Endothelial cell of umbilical vein (primary cell): ENCODE data around the gene ARHGAP32. TPM values are rescaled to one million over a fixed set of nuclear protein-coding genes. Genes with fewer than 3 reads are reported as not detected.

Source experiments
- BruUV-seq: library from RNA; stranded (reverse); fragments of 400-500 nt; replicated peaks from 2 replicates; lab custom pipeline; 2021; lab: Mats Ljungman, UMichigan
- CTCF ChIA-PET: fragments of 300-600, 350-600 bp; sonication (Branson Sonifier 250); formaldehyde crosslinking; loops from one replicate; lab custom pipeline; 2021; ENCODE audit warnings: antibody characterized with exemption, inconsistent platforms; lab: Charles Lee
- POLR2A ChIA-PET: fragments of 300-600, 350-600 bp; sonication (Branson Sonifier 250); formaldehyde crosslinking; loops from one replicate; lab custom pipeline; 2021; ENCODE audit warnings: antibody characterized with exemption, inconsistent platforms; lab: Charles Lee
- DNase-seq: peaks from one replicate; pipeline ENCODE4 v3.0.0-alpha.2; 2011; ENCODE audit warnings: low read depth, low spot score
- FAIRE-seq: peaks from 2 replicates; lab custom pipeline; 2011; peaks lifted over from hg19 to GRCh38; lab: Jason Lieb, UNC
- H2AFZ ChIP-seq: 2 replicates; pipeline ENCODE4 v1.6.0; 2012; ENCODE audit warnings: low read depth, low read length, control low read depth, inconsistent platforms
- H3K27ac ChIP-seq: 2 replicates; pipeline ENCODE4 v1.5.1; 2011; ENCODE audit warnings: low read depth, mild to moderate bottlenecking, control low read depth, low read length, moderate library complexity; ENCODE audit not compliant: insufficient read depth
- H3K27me3 ChIP-seq, 2 experiments: 2 replicates each; pipeline versions ENCODE4 v1.6.0 to v1.6.1; 2011; ENCODE audit warnings: low read length in 2 of 2, mixed read lengths in 1 of 2; ENCODE audit not compliant: control insufficient read depth in 2 of 2, insufficient read depth in 2 of 2
- H3K36me3 ChIP-seq, 2 experiments: 2 replicates in 1 of 2; 3 replicates in 1 of 2; pipeline ENCODE4 v1.5.1; 2011; ENCODE audit warnings: low read length in 2 of 2, mild to moderate bottlenecking in 1 of 2, moderate library complexity in 1 of 2; ENCODE audit not compliant: control insufficient read depth in 2 of 2, insufficient read depth in 2 of 2; ENCODE audit errors: extremely low read depth in 1 of 2
- H3K4me1 ChIP-seq: 3 replicates; pipeline ENCODE4 v1.5.1; 2011; ENCODE audit warnings: mild to moderate bottlenecking, low read length; ENCODE audit not compliant: control insufficient read depth, insufficient read depth; ENCODE audit errors: extremely low read depth
- H3K4me2 ChIP-seq: 2 replicates; pipeline ENCODE4 v1.6.1; 2011; ENCODE audit warnings: low read length, control low read depth, mixed read lengths; ENCODE audit not compliant: insufficient read depth
- H3K4me3 ChIP-seq, 3 experiments: fragments of 200-600 bp in 1 of 3; sonication (generic), shearing (Covaris generic) in 1 of 3; replicated peaks in 1 of 3; 2 replicates each; pipeline ENCODE4 v1.5.1; 2011 to 2016; ENCODE audit warnings: control low read depth in 3 of 3, low read length in 3 of 3, mild to moderate bottlenecking in 2 of 3, inconsistent platforms in 1 of 3, low read depth in 1 of 3, moderate library complexity in 1 of 3; ENCODE audit not compliant: insufficient read depth in 1 of 3
- H3K79me2 ChIP-seq: 2 replicates; pipeline ENCODE4 v1.6.0; 2012; ENCODE audit warnings: low read length, inconsistent platforms; ENCODE audit not compliant: control insufficient read depth, insufficient read depth
- H3K9ac ChIP-seq: replicated peaks from 2 replicates; pipeline ENCODE3; 2011; ENCODE audit warnings: low read length, control low read depth; ENCODE audit not compliant: insufficient read depth; ENCODE audit errors: extremely low read depth
- H3K9me1 ChIP-seq: replicated peaks from 3 replicates; pipeline ENCODE4 v1.6.0; 2011; ENCODE audit warnings: mild to moderate bottlenecking, low read length; ENCODE audit not compliant: control insufficient read depth, insufficient read depth; ENCODE audit errors: extremely low read depth
- H3K9me3 ChIP-seq: replicated peaks from 2 replicates; pipeline ENCODE4 v1.5.1; 2012; ENCODE audit warnings: low read length, inconsistent platforms; ENCODE audit not compliant: control insufficient read depth, insufficient read depth
- H4K20me1 ChIP-seq: replicated peaks from 2 replicates; pipeline ENCODE3; 2011; ENCODE audit warnings: mild to moderate bottlenecking, low read length; ENCODE audit not compliant: control insufficient read depth, insufficient read depth; ENCODE audit errors: extremely low read depth
- EZH2 ChIP-seq: IDR thresholded peaks from 2 replicates; pipeline ENCODE4 v1.6.1; 2012; ENCODE audit warnings: borderline replicate concordance, low read depth, mild to moderate bottlenecking, moderate library complexity, low read length, inconsistent platforms; ENCODE audit not compliant: severe bottlenecking
- FOS ChIP-seq: IDR thresholded peaks from 2 replicates; pipeline ENCODE4 v1.6.1; 2011; ENCODE audit warnings: mild to moderate bottlenecking, low read length, moderate library complexity, borderline replicate concordance; ENCODE audit not compliant: insufficient read depth
- GATA2 ChIP-seq: IDR thresholded peaks from 2 replicates; pipeline ENCODE4 v1.7.0; 2011; ENCODE audit warnings: low read depth, mild to moderate bottlenecking, moderate library complexity, mixed read lengths, low read length; ENCODE audit not compliant: insufficient read length, insufficient read depth
- JUN ChIP-seq: IDR thresholded peaks from 2 replicates; pipeline ENCODE4 v1.6.1; 2011; ENCODE audit warnings: borderline replicate concordance, low read depth; ENCODE audit not compliant: insufficient read length, insufficient read depth
- MYC ChIP-seq: IDR thresholded peaks from one replicate; pipeline ENCODE4 v1.6.1; 2011; ENCODE audit warnings: mild to moderate bottlenecking, low read depth, low read length
- POLR2A ChIP-seq: IDR thresholded peaks from 2 replicates; pipeline ENCODE4 v1.6.1; 2012; ENCODE audit warnings: low read depth, mild to moderate bottlenecking, control low read depth, low read length
- POLR2AphosphoS5 ChIP-seq: IDR thresholded peaks from 2 replicates; pipeline ENCODE4 v1.6.1; 2012; ENCODE audit warnings: low read depth, mild to moderate bottlenecking, control low read depth, low read length, moderate library complexity; ENCODE audit not compliant: insufficient read depth
- dilution Hi-C: fragments of 300-500 bp; cut with MboI; formaldehyde crosslinking; loops from one replicate; pipeline ENCODE4 v1.15.0; 2019; ENCODE audit warnings: low sequenced_read_pairs; ENCODE audit not compliant: extremely low pct_ligation_motif_present
- intact Hi-C: fragments of 100-400 bp; cut with micrococcal nuclease; formaldehyde crosslinking; loops from one replicate; pipeline ENCODE4 v1.10.0; 2022
- polyA plus RNA-seq, 4 experiments: library from polyadenylated mRNA; depleted of rRNA in 3 of 4; stranded (reverse) in 3 of 4; unstranded in 1 of 4; fragments of >200 nt; gene quantifications; 2 replicates each; pipeline versions ENCODE4 v1.2.1 to v1.2.3, GENCODE V29; 2011 to 2012; ENCODE audit warnings: missing spikeins in 1 of 4
- total RNA-seq: library from RNA; stranded (reverse); gene quantifications from 2 replicates; pipeline ENCODE4 v1.2.3, GENCODE V29; 2021
- TF ChIP-seq, protein P1 (sequence below): IDR thresholded peaks from 2 replicates; pipeline ENCODE4 v1.6.1; 2011; ENCODE audit not compliant: insufficient read depth, insufficient read length
- TF ChIP-seq, protein P2 (sequence below), 2 donors: IDR thresholded peaks; 1 replicate in 1 of 2; 2 replicates in 1 of 2; pipeline ENCODE4 v1.5.1; 2011; ENCODE audit warnings: low read length in 2 of 2, mild to moderate bottlenecking in 2 of 2, moderate library complexity in 2 of 2, control low read depth in 1 of 2, inconsistent platforms in 1 of 2, low read depth in 1 of 2; ENCODE audit not compliant: insufficient read depth in 1 of 2; ENCODE audit errors: extremely low read depth in 1 of 2

The ARHGAP32 gene
- total and polyA plus RNA-seq, 2 donors (not counting 3 experiments of a cell fraction or from before 2014, with no cell fraction given): 3.4 to 9.1 TPM

DNA sequence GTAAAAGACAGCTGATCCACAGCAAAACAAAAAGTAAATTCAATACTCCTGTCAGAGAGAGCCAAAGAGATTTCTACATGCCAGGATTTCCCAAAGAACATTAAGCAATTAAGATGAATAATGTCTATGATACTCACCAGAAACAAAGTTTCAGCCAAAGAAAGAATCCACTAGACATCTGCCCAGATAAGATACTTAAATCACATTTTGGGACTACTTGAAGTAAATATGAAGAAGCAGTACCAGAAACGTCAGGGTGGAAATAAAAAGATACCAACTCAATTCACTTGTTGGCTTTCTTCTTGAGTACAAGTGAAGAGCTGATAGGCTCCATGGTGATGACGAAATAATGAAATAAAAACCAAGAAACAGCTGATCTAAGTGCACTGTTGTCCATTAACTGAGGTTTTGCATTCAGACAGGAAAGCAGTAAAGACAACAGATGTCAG lies 31.6 kb upstream of the ARHGAP32 start:
- Histone ChIP-seq H3K9me3 (no peaks in the 10 kb centered on the region), H3K27ac (no peak overlapping the region), H3K9me1 (no peaks in the 10 kb centered on the region), H3K4me2 (no peak overlapping the region), H3K27me3 (no peaks in the 10 kb centered on the region), H3K4me3 (no peak overlapping the region), H3K79me2 (no peaks in the 10 kb centered on the region), H3K36me3 (no peaks in the 10 kb centered on the region), H3K9ac (no peak overlapping the region), H4K20me1 (no peaks in the 10 kb centered on the region), H2AFZ (no peak overlapping the region), H3K4me1 (peaks cover 2% of the 10 kb centered on the region)
- CTCF ChIA-PET: interaction anchor here (1.0 to 2.3 kb wide), 3 partner anchors 28 to 49 kb away, joined by 3 to 6 read pairs (median 4); no protein-coding TSS in a partner anchor
- intact Hi-C loops (no loop called here), dilution Hi-C loops (no loop called here)
- POLR2A ChIA-PET: no interaction called here
- FAIRE-seq (no peak), DNase-seq (no peak)
- TF ChIP-seq, protein P1, sequence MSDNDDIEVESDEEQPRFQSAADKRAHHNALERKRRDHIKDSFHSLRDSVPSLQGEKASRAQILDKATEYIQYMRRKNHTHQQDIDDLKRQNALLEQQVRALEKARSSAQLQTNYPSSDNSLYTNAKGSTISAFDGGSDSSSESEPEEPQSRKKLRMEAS: no peak
- TF ChIP-seq JUN: no peak
- no peak for TF ChIP-seq MYC
- TF ChIP-seq FOS: no peak
- no peak for TF ChIP-seq GATA2
- TF ChIP-seq, protein P2, sequence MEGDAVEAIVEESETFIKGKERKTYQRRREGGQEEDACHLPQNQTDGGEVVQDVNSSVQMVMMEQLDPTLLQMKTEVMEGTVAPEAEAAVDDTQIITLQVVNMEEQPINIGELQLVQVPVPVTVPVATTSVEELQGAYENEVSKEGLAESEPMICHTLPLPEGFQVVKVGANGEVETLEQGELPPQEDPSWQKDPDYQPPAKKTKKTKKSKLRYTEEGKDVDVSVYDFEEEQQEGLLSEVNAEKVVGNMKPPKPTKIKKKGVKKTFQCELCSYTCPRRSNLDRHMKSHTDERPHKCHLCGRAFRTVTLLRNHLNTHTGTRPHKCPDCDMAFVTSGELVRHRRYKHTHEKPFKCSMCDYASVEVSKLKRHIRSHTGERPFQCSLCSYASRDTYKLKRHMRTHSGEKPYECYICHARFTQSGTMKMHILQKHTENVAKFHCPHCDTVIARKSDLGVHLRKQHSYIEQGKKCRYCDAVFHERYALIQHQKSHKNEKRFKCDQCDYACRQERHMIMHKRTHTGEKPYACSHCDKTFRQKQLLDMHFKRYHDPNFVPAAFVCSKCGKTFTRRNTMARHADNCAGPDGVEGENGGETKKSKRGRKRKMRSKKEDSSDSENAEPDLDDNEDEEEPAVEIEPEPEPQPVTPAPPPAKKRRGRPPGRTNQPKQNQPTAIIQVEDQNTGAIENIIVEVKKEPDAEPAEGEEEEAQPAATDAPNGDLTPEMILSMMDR (IDR thresholded peaks at IDR 0.05; ENCODE audit: extremely low read depth in 1 of 2, insufficient read depth in 1 of 2, low read depth in 1 of 2, low read length in 2 of 2): no peak
- no peak for TF ChIP-seq POLR2A
- no peak for TF ChIP-seq POLR2AphosphoS5
- TF ChIP-seq EZH2: no peak
- no TSS peak for BruUV-seq
